Measurements from ENCODE around the gene CAB39L.

CAB39L gene

GRCh38 chr13:49323344-49323743, 120.5 kb downstream of the CAB39L start:
- no peak overlapping the region for H3K27ac ChIP-seq (ENCODE audit: low read length)
- no peak overlapping the region for H3K4me3 ChIP-seq (ENCODE audit: low read length)
- no peaks in the 10 kb centered on the region for H4K20me1 ChIP-seq (ENCODE audit: insufficient read depth, low read length)
- no peak overlapping the region for H3K9ac ChIP-seq (ENCODE audit: low read length)
- no peaks in the 10 kb centered on the region for H3K79me2 ChIP-seq (ENCODE audit: low read length)
- no peak overlapping the region for H3K4me2 ChIP-seq (ENCODE audit: low read length)
- no peaks in the 10 kb centered on the region for H3K9me3 ChIP-seq (ENCODE audit: insufficient read depth, low read length)
- no peak overlapping the region for H2AFZ ChIP-seq (ENCODE audit: low read depth, low read length)
- no peaks in the 10 kb centered on the region for H3K36me3 ChIP-seq (replicated peaks; ENCODE audit: low read depth, low read length)
- H3K27me3 ChIP-seq (ENCODE audit: low read depth, low read length), result no peaks in the 10 kb centered on the region
- no peaks in the 10 kb centered on the region for H3K4me1 ChIP-seq (ENCODE audit: low read length)
- no peak for TF ChIP-seq CTCF (IDR thresholded peaks at IDR 0.05; ENCODE audit: low read depth, low read length)

- H3K27ac ChIP-seq (ENCODE audit: low read length), result no peak overlapping the region
- H3K27me3 ChIP-seq (ENCODE audit: low read depth, low read length), result no peaks in the 10 kb centered on the region
- H3K79me2 ChIP-seq (ENCODE audit: low read length), result no peaks in the 10 kb centered on the region
- no peak overlapping the region for H3K4me3 ChIP-seq (ENCODE audit: low read length)
- H4K20me1 ChIP-seq (ENCODE audit: insufficient read depth, low read length), result no peaks in the 10 kb centered on the region
- TF ChIP-seq CTCF (IDR thresholded peaks at IDR 0.05; ENCODE audit: low read depth, low read length) (no peak), EZH2phosphoT487 (IDR thresholded peaks at IDR 0.05; ENCODE audit: low read depth) (no peak)
- H2AFZ ChIP-seq (ENCODE audit: low read depth, low read length), result no peak overlapping the region
- no peaks in the 10 kb centered on the region for H3K4me1 ChIP-seq (ENCODE audit: low read length)
- H3K4me2 ChIP-seq (ENCODE audit: low read length), result no peak overlapping the region
- no peak overlapping the region for H3K9ac ChIP-seq (ENCODE audit: low read length)
- H3K36me3 ChIP-seq (replicated peaks; ENCODE audit: low read depth, low read length), result no peaks in the 10 kb centered on the region
- no peaks in the 10 kb centered on the region for H3K9me3 ChIP-seq (ENCODE audit: insufficient read depth, low read length)
These were observed 121.2 kb downstream of the CAB39L start for GRCh38 chr13:49322702-49323101.

- Histone ChIP-seq H3K27ac (ENCODE audit: low read length) (no peak overlapping the region), H3K36me3 (replicated peaks; ENCODE audit: low read depth, low read length) (no peaks in the 10 kb centered on the region), H3K27me3 (ENCODE audit: low read depth, low read length) (no peaks in the 10 kb centered on the region), H3K4me1 (ENCODE audit: low read length) (no peaks in the 10 kb centered on the region), H3K4me2 (ENCODE audit: low read length) (no peak overlapping the region), H3K79me2 (ENCODE audit: low read length) (no peaks in the 10 kb centered on the region), H2AFZ (ENCODE audit: low read depth, low read length) (no peak overlapping the region), H3K9ac (ENCODE audit: low read length) (no peak overlapping the region), H3K9me3 (ENCODE audit: insufficient read depth, low read length) (no peaks in the 10 kb centered on the region), H3K4me3 (ENCODE audit: low read length) (no peak overlapping the region), H4K20me1 (ENCODE audit: insufficient read depth, low read length) (no peaks in the 10 kb centered on the region)
- no peak for TF ChIP-seq CTCF (IDR thresholded peaks at IDR 0.05; ENCODE audit: low read depth, low read length)
- no peak for TF ChIP-seq EZH2phosphoT487 (IDR thresholded peaks at IDR 0.05; ENCODE audit: low read depth)
These were observed 122.9 kb downstream of the CAB39L start for GRCh38 chr13:49320975-49321374.

- TF ChIP-seq EZH2phosphoT487 (IDR thresholded peaks at IDR 0.05; ENCODE audit: low read depth), result no peak
- no peak for TF ChIP-seq CTCF (IDR thresholded peaks at IDR 0.05; ENCODE audit: low read depth, low read length)
- no peak overlapping the region for H3K4me3 ChIP-seq (ENCODE audit: low read length)
These were observed 123.9 kb downstream of the CAB39L start for GRCh38 chr13:49319951-49320350.

More at GRCh38 chr13:49319951-49320350, 123.9 kb downstream of the CAB39L start:
- Histone ChIP-seq H3K27ac (ENCODE audit: low read length) (no peak overlapping the region), H4K20me1 (ENCODE audit: insufficient read depth, low read length) (no peaks in the 10 kb centered on the region), H3K9ac (ENCODE audit: low read length) (no peak overlapping the region), H3K27me3 (ENCODE audit: low read depth, low read length) (no peaks in the 10 kb centered on the region), H2AFZ (ENCODE audit: low read depth, low read length) (no peak overlapping the region), H3K36me3 (replicated peaks; ENCODE audit: low read depth, low read length) (no peaks in the 10 kb centered on the region), H3K4me1 (ENCODE audit: low read length) (no peaks in the 10 kb centered on the region), H3K79me2 (ENCODE audit: low read length) (no peaks in the 10 kb centered on the region), H3K4me2 (ENCODE audit: low read length) (no peak overlapping the region), H3K9me3 (ENCODE audit: insufficient read depth, low read length) (no peaks in the 10 kb centered on the region)

Data from OCI-LY3 (cell line).